BLaER1 treated with 17β-estradiol and CSF1 and Interleukin-3, amounts not matched to agents 10 nM and 100 nM (cell line): ENCODE results near the gene MINDY1.

Experiments
- H3K27ac ChIP-seq, 11 experiments: shearing (Covaris generic); formaldehyde crosslinking; 2 replicates each; pipeline ENCODE4 v1.8.1; 2022
- H3K27me3 ChIP-seq, 11 experiments: shearing (Covaris generic); formaldehyde crosslinking; 2 replicates each; pipeline ENCODE4 v1.8.1; 2022
- H3K36me3 ChIP-seq, 11 experiments: shearing (Covaris generic); formaldehyde crosslinking; 2 replicates each; pipeline ENCODE4 v1.8.1; 2022
- H3K4me1 ChIP-seq, 10 experiments: shearing (Covaris generic); formaldehyde crosslinking; 2 replicates each; pipeline ENCODE4 v1.8.1; 2022
- H3K4me2 ChIP-seq, 11 experiments: shearing (Covaris generic); formaldehyde crosslinking; 2 replicates each; pipeline ENCODE4 v1.8.1; 2022
- H3K4me3 ChIP-seq, 10 experiments: shearing (Covaris generic); formaldehyde crosslinking; 2 replicates each; pipeline ENCODE4 v1.8.1; 2022
- H3K9ac ChIP-seq, 11 experiments: shearing (Covaris generic); formaldehyde crosslinking; 2 replicates each; pipeline ENCODE4 v1.8.1; 2022
- H3K9me3 ChIP-seq, 11 experiments: shearing (Covaris generic); formaldehyde crosslinking; replicated peaks in 1 of 11; 2 replicates each; pipeline ENCODE4 v1.8.1; 2022
- H4K20me1 ChIP-seq, 11 experiments: shearing (Covaris generic); formaldehyde crosslinking; 2 replicates each; pipeline ENCODE4 v1.8.1; 2022
- Cebpa-rat ChIP-seq, 11 experiments: shearing (Covaris generic); IDR thresholded peaks; 2 replicates each; pipeline ENCODE4 v1.8.1; 2022

MINDY1 gene

DNA sequence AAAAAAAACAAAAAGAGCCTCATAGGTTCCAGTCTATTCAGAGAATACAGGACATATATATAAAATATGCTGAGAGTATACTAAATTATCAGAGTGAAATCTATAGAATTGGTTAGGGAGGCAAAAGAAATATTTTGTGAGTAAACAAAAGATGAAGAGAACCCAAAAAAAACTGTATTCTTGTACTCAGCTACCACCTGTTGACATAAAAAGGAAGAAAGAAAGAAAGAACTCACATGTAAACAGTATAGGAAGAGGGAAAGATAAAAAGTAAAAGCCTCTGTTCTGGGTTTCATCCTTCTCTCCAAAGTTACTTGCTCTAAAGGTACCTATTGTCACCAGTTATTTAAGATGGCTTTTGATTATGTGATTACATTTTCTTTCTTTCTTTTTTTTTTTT, 19.8 kb upstream of the MINDY1 start:
- Histone ChIP-seq H3K4me3 (no peak overlapping the region), H3K27ac (no peak overlapping the region), H3K4me2 (no peak overlapping the region), H3K9ac (no peak overlapping the region), H3K4me1 (peaks cover 0 to 7% (median 0%) of the 10 kb centered on the region in 10 experiments; a peak in 3 of 20 replicates), H3K36me3 (peaks cover 63 to 96% (median 76%) of the 10 kb centered on the region in 11 experiments), H3K27me3 (no peaks in the 10 kb centered on the region), H4K20me1 (no peaks in the 10 kb centered on the region; a peak in 1 of 22 replicates), H3K9me3 (no peaks in the 10 kb centered on the region)
- no peak for TF ChIP-seq Cebpa-rat (IDR thresholded peaks at IDR 0.05)

- Histone ChIP-seq H3K9ac (no peak overlapping the region), H3K27me3 (no peaks in the 10 kb centered on the region), H3K36me3 (peaks cover 51 to 91% (median 70%) of the 10 kb centered on the region in 11 experiments), H3K27ac (no peak overlapping the region), H3K4me2 (peak overlapping the region in 4 of 11 experiments; percentile 12 to 36 (median 24); a peak in 2 of 22 replicates), H3K9me3 (no peaks in the 10 kb centered on the region), H4K20me1 (no peaks in the 10 kb centered on the region; a peak in 1 of 22 replicates), H3K4me3 (no peak overlapping the region), H3K4me1 (peaks cover 0 to 7% (median 0%) of the 10 kb centered on the region in 10 experiments; a peak in 3 of 20 replicates)
- no peak for TF ChIP-seq Cebpa-rat (IDR thresholded peaks at IDR 0.05)
Measured at GRCh38 chr1:151024540-151025146, 17.9 kb upstream of the MINDY1 start.

DNA sequence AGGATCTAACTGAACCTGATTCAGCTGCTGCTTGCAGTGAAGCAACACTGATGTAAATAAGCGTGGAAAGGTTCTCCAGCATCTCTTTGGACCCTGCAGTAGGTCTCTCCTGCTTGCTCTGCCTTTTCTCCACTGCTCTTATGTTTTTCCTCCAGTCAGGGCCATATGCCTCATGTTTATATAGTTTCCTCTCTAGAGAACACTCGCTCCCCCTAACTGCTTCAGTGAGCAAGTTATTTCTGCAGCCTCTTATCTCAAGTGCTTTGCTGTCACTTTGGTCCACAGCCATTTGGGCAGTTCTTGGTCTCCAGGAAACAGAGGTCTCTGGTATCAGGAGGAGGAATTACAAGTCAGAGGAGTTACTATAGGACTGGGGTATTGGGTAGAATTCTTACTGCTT, 6.8 kb upstream of the MINDY1 start:
- Histone ChIP-seq H3K9me3 (no peaks in the 10 kb centered on the region), H3K9ac (peak overlapping the region in 2 of 11 experiments; percentile 5 to 20; a peak in 2 of 22 replicates), H3K27me3 (no peaks in the 10 kb centered on the region), H3K4me2 (peak overlapping the region; percentile 32 to 70 (median 48); a peak in 21 of 22 replicates), H3K36me3 (peaks cover 13 to 25% (median 17%) of the 10 kb centered on the region in 11 experiments), H3K4me1 (peaks cover 55 to 68% (median 61%) of the 10 kb centered on the region in 10 experiments), H4K20me1 (peaks cover 0 to 7% (median 0%) of the 10 kb centered on the region in 11 experiments; a peak in 2 of 22 replicates), H3K27ac (peak overlapping the region in 5 of 11 experiments; percentile 10 to 37 (median 15); a peak in 6 of 22 replicates), H3K4me3 (no peak overlapping the region)
- TF ChIP-seq Cebpa-rat (IDR thresholded peaks at IDR 0.05) = no peak

GRCh38 chr1:151012684-151013471, 6.2 kb upstream of the MINDY1 start:
- H3K4me2 ChIP-seq = peak overlapping the region; percentile 32 to 70 (median 48); a peak in 20 of 22 replicates
- H3K27me3 ChIP-seq = no peaks in the 10 kb centered on the region
- no peak overlapping the region for H3K4me3 ChIP-seq
- TF ChIP-seq Cebpa-rat (IDR thresholded peaks at IDR 0.05) = no peak
- peak overlapping the region in 4 of 11 experiments; percentile 10 to 37 (median 18); a peak in 5 of 22 replicates for H3K27ac ChIP-seq
- peaks cover 57 to 70% (median 62%) of the 10 kb centered on the region in 10 experiments for H3K4me1 ChIP-seq
- peaks cover 7 to 19% (median 10%) of the 10 kb centered on the region in 11 experiments; a peak in 19 of 22 replicates for H3K36me3 ChIP-seq
- 0 out of 22 replicates have a peak overlapping the region, but pooled peaks of 1 of the 11 experiments have one; percentile 20 for H3K9ac ChIP-seq
- H3K9me3 ChIP-seq = no peaks in the 10 kb centered on the region
- peaks cover 0 to 7% (median 0%) of the 10 kb centered on the region in 11 experiments; a peak in 2 of 22 replicates for H4K20me1 ChIP-seq

DNA sequence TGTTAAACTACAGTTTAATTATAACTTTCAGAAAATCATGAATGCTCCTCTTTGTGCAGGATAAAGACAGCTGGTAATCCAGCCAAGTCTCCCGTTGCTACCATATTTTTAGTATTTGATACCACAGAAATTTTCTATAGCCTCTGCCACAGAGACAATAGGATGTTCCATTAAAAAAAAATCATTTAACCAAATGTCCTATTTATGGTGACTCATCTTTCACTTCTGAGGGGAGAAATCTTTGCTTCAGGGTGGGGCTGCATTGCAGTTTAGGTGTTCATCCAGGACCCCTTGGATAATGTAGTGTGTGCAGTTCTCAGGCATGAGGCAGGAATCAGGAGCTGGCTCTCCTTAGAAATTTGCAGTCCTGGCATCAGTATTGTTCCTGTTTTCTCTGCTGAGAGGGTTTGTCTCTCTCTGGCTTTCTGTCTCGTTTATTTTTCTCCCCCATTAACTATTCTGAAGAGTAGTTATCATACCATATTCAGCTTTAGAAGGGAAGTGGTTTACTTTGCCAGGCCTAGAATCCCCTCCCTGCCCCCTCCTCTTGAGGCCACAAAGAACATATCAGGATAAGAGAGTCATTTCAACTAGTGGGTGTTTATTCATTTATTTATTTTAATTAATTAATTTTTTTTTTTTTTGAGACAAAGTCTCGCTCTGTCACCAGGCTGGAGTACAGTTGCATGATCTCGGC, 4.6 kb upstream of the MINDY1 start:
- H3K4me2 ChIP-seq = peak overlapping the region; percentile 56 to 97 (median 92)
- peak overlapping the region in 6 of 11 experiments; percentile 3 to 47 (median 16); a peak in 6 of 22 replicates for H3K27ac ChIP-seq
- H3K27me3 ChIP-seq = no peaks in the 10 kb centered on the region
- no peaks in the 10 kb centered on the region for H3K9me3 ChIP-seq
- H3K4me3 ChIP-seq = no peak overlapping the region
- peaks cover 69 to 82% (median 75%) of the 10 kb centered on the region in 10 experiments for H3K4me1 ChIP-seq
- H4K20me1 ChIP-seq = peaks cover 0 to 7% (median 0%) of the 10 kb centered on the region in 11 experiments; a peak in 2 of 22 replicates
- no peak for TF ChIP-seq Cebpa-rat (IDR thresholded peaks at IDR 0.05)
- H3K36me3 ChIP-seq = peaks cover 0 to 11% (median 3%) of the 10 kb centered on the region in 11 experiments; a peak in 7 of 22 replicates
- peak overlapping the region in 5 of 11 experiments; percentile 12 to 35 (median 23); a peak in 4 of 22 replicates for H3K9ac ChIP-seq

DNA sequence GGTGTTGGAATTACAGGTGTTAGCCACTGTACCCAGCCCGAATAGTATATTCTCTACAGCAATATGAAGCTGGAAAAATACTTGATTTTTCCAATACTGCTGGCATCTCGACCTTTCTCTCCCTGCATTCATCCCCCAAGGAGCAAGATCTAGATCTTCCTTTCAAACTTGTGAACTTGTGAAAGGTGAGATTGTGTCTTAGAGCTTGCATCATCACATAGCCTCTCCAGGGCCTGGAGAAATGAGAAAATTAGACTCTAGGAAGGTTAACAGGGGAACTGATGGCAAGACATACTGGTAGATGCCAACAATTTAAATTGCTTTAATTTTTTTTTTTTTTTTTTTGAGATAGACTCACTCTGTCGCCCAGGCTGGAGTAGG, 3.6 kb upstream of the MINDY1 start:
- Histone ChIP-seq H3K4me1 (peaks cover 78 to 88% (median 83%) of the 10 kb centered on the region in 10 experiments), H3K9ac (no peak overlapping the region), H3K27me3 (no peaks in the 10 kb centered on the region), H3K4me2 (peak overlapping the region; percentile 83 to 97 (median 94); a peak in 19 of 22 replicates), H4K20me1 (peaks cover 0 to 7% (median 0%) of the 10 kb centered on the region in 11 experiments; a peak in 2 of 22 replicates), H3K27ac (no peak overlapping the region), H3K9me3 (no peaks in the 10 kb centered on the region), H3K36me3 (peaks cover 0 to 8% (median 0%) of the 10 kb centered on the region in 11 experiments; a peak in 4 of 22 replicates), H3K4me3 (no peak overlapping the region)
- no peak for TF ChIP-seq Cebpa-rat (IDR thresholded peaks at IDR 0.05)

GRCh38 chr1:151009674-151010345, 3.1 kb upstream of the MINDY1 start:
- TF ChIP-seq Cebpa-rat (IDR thresholded peaks at IDR 0.05) = no peak
- Histone ChIP-seq H3K4me1 (peaks cover 83 to 93% (median 88%) of the 10 kb centered on the region in 10 experiments), H3K27me3 (no peaks in the 10 kb centered on the region), H3K9ac (peak overlapping the region in 9 of 11 experiments; percentile 82 to 87 (median 85); a peak in 12 of 22 replicates), H3K36me3 (peaks cover 0 to 8% (median 0%) of the 10 kb centered on the region in 11 experiments; a peak in 4 of 22 replicates), H3K27ac (peak overlapping the region in 1 of 11 experiments; percentile 78; a peak in 1 of 22 replicates), H3K4me2 (peak overlapping the region; percentile 83 to 97 (median 94)), H3K9me3 (no peaks in the 10 kb centered on the region), H4K20me1 (peaks cover 0 to 7% (median 0%) of the 10 kb centered on the region in 11 experiments; a peak in 2 of 22 replicates), H3K4me3 (peak overlapping the region in 9 of 10 experiments; percentile 69 to 83 (median 77); a peak in 15 of 20 replicates)

DNA sequence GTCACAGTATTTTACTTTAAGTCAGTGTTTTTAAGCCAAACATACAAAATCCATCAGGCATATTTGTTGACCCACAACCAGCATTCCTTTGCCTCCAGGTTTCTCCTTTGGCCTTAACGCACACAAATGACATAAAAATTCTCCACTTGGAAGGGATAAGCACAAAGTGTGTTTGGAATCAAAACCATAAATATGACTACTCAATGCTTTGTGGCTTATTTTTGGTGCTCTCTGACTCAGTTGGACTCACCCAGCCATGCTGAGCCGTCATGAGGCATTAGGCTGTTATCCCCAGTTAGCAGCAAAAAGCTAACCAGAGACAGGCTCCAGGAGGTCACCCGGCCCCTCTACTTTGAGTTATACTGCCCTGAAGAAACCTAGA, 2.5 kb upstream of the MINDY1 start:
- peak overlapping the region; percentile 68 to 83 (median 77) for H3K4me3 ChIP-seq
- H3K27me3 ChIP-seq = no peaks in the 10 kb centered on the region
- no peaks in the 10 kb centered on the region for H3K9me3 ChIP-seq
- peaks cover 0 to 7% (median 0%) of the 10 kb centered on the region in 11 experiments; a peak in 2 of 22 replicates for H4K20me1 ChIP-seq
- H3K36me3 ChIP-seq = peaks cover 0 to 8% (median 0%) of the 10 kb centered on the region in 11 experiments; a peak in 2 of 22 replicates
- TF ChIP-seq Cebpa-rat (IDR thresholded peaks at IDR 0.05) = no peak
- peak overlapping the region; percentile 68 to 90 (median 78); a peak in 19 of 22 replicates for H3K27ac ChIP-seq
- H3K9ac ChIP-seq = peak overlapping the region; percentile 73 to 87 (median 83)
- peaks cover 83 to 93% (median 90%) of the 10 kb centered on the region in 10 experiments for H3K4me1 ChIP-seq
- peak overlapping the region; percentile 83 to 97 (median 94) for H3K4me2 ChIP-seq
